Stimulated activated CD4-positive, alpha-beta T cell treated with anti-CD3 and anti-CD28 coated beads, Interleukin-4, amount 100 ng/mL, for 1 hour (primary cell): ENCODE data around the gene FAM217A.
"Not testable (repeated sequence)": the region's sequence is repeated elsewhere in the genome, so short reads cannot be mapped to it uniquely, and the experiment has no call there.

ENCODE experiments used
- DNase-seq: peaks from one replicate; pipeline ENCODE4 v3.0.0-alpha.2; 2020

The FAM217A gene

GRCh38 chr6:4078691-4079471 is at the start of gene FAM217A:
Gene FAM217A, minus strand, starts transcription at chr6:4079137. Its CDS starts 1,723 bp downstream, at chr6:4077414.
- DNase-seq: no peak

GRCh38 chr6:4128072-4128471 is 49.1 kb upstream of the FAM217A start:
- no peak for DNase-seq

GRCh38 chr6:4125933-4126864 is 47.3 kb upstream of the FAM217A start:
- DNase-seq: no peak

GRCh38 chr6:4125500-4125899 is 46.6 kb upstream of the FAM217A start:
- DNase-seq: no peak

- no peak for DNase-seq
Observed at GRCh38 chr6:4124351-4124750, 45.4 kb upstream of the FAM217A start.

GRCh38 chr6:4115741-4116140 is 36.8 kb upstream of the FAM217A start:
- no peak for DNase-seq

- DNase-seq: no peak
Observed at GRCh38 chr6:4114123-4114522, 35.2 kb upstream of the FAM217A start.

- no peak for DNase-seq
Observed at GRCh38 chr6:4113649-4114048, 34.7 kb upstream of the FAM217A start.

GRCh38 chr6:4112366-4112765 is 33.4 kb upstream of the FAM217A start:
- no peak for DNase-seq

- DNase-seq: not testable (repeated sequence)
Observed at GRCh38 chr6:4109363-4109815, 30.5 kb upstream of the FAM217A start.

GRCh38 chr6:4108561-4109093 is 29.7 kb upstream of the FAM217A start:
- no peak for DNase-seq

- no peak for DNase-seq
Observed at GRCh38 chr6:4107873-4108272, 28.9 kb upstream of the FAM217A start.

GRCh38 chr6:4105980-4106536 is 27.1 kb upstream of the FAM217A start:
- no peak for DNase-seq

- DNase-seq: no peak
Observed at GRCh38 chr6:4103929-4104328, 25.0 kb upstream of the FAM217A start.

- no peak for DNase-seq
Observed at GRCh38 chr6:4102687-4103244, 23.8 kb upstream of the FAM217A start.

- DNase-seq: no peak
Observed at GRCh38 chr6:4101298-4101697, 22.4 kb upstream of the FAM217A start.

GRCh38 chr6:4100655-4101054 is 21.7 kb upstream of the FAM217A start:
- no peak for DNase-seq

GRCh38 chr6:4093288-4093687 is 14.4 kb upstream of the FAM217A start:
- no peak for DNase-seq

GRCh38 chr6:4091941-4092340 is 13.0 kb upstream of the FAM217A start:
- DNase-seq: no peak

- DNase-seq: not testable (repeated sequence)
Observed at GRCh38 chr6:4090043-4090442, 11.1 kb upstream of the FAM217A start.

GRCh38 chr6:4088704-4089103 is 9.8 kb upstream of the FAM217A start:
- DNase-seq: no peak

GRCh38 chr6:4085332-4085700 is 6.4 kb upstream of the FAM217A start:
- no peak for DNase-seq
